Ovary (tissue), 9 donors: Measurements from ENCODE around the gene ADAM10. TPM values are rescaled to one million over a fixed set of nuclear protein-coding genes. Genes with fewer than 3 reads are reported as not detected.

Source experiments
- DNase-seq, 5 donors: peaks; one replicate each; pipeline ENCODE4 v3.0.0-alpha.2; 2019 to 2020
- H3K27ac ChIP-seq, 2 donors: fragments of 200-600 bp; one replicate each; pipeline versions ENCODE4 v1.5.1 to v1.8.0; 2019 to 2022
- H3K27me3 ChIP-seq: fragments of 200-600 bp; one replicate; pipeline ENCODE4 v1.8.0; 2022
- H3K36me3 ChIP-seq: fragments of 200-600 bp; sonication (generic); one replicate; pipeline ENCODE4 v1.5.1; 2019
- H3K4me1 ChIP-seq: one replicate; pipeline ENCODE4 v1.8.1; 2013; ENCODE audit warnings: mild to moderate bottlenecking, moderate library complexity; ENCODE audit not compliant: insufficient read depth
- H3K4me3 ChIP-seq: fragments of 200-600 bp; sonication (generic); one replicate; pipeline ENCODE4 v1.5.1; 2017
- H3K9me3 ChIP-seq, 2 donors: fragments of 200-600 bp in 1 of 2; sonication (generic) in 1 of 2; one replicate each; pipeline versions ENCODE4 v1.5.1 to v1.8.1; 2013 to 2019; ENCODE audit warnings: mild to moderate bottlenecking in 1 of 2, moderate library complexity in 1 of 2
- CTCF ChIP-seq, 3 donors: fragments of 450-650 bp in 2 of 3; fragments of 200-600 bp in 1 of 3; IDR thresholded peaks; one replicate each; pipeline versions ENCODE4 v1.5.1 to v1.8.0; 2016 to 2022; ENCODE audit warnings: antibody characterized with exemption in 3 of 3, mild to moderate bottlenecking in 1 of 3
- EP300 ChIP-seq: sonication (generic); formaldehyde crosslinking; IDR thresholded peaks from one replicate; pipeline ENCODE4 v1.6.1; 2017; ENCODE audit warnings: antibody characterized with exemption
- POLR2A ChIP-seq: fragments of 450-650 bp; IDR thresholded peaks from one replicate; pipeline ENCODE4 v1.6.1; 2017; ENCODE audit warnings: antibody characterized with exemption, mild to moderate bottlenecking, moderate library complexity
- WGBS, 3 donors: extraction: QIAGEN DNeasy Blood & Tissue Kit in 1 of 3; methylation state at CpG; one replicate each; pipeline versions ENCODE4 v1.1.5 to v1.1.7; 2013 to 2017; 5-methylcytosine and 5-hydroxymethylcytosine counted together
- intact Hi-C, 4 donors: fragments of 100-400 bp; cut with DNase I; formaldehyde crosslinking; loops; one replicate each; pipeline versions ENCODE4 v1.11.0 to v1.15.1; 2022 to 2023
- polyA plus RNA-seq, 2 donors: library from polyadenylated mRNA; stranded (reverse); fragments of 200-250 nt in 1 of 2; fragments of 350-450 nt in 1 of 2; fragmentation: Illumina TruSeq in 1 of 2; extraction: RNeasy Lipid Tissue Mini Kit (QIAGEN cat#74804) in 1 of 2; gene quantifications; one replicate each; pipeline ENCODE4 v1.2.3, GENCODE V29; 2013 to 2014
- total RNA-seq, 7 donors: library from RNA; depleted of rRNA in 2 of 7; stranded (reverse); fragments of >200 nt in 2 of 7; fragmentation: NEBNext Ultra II Directional in 3 of 7; extraction: Animal tissue kit (Norgen Biotek cat#: 25700) in 3 of 7; gene quantifications; one replicate each; pipeline versions ENCODE4 v1.1.0 to v1.2.4, GENCODE V29; 2016 to 2023
- donor health status: DM: no; HTN: no; CAD: no; lungs with moderate emphysema.
- donor health status: DM: no; HTN: no; CAD: no.
- donor health status: Bipolar disorder and iron deficiency.
- donor health status: DM: yes; HTN: yes; CAD: no.
- donor health status: DM: no; HTN: no; CAD: no.
- donor health status: DM: yes; HTN: yes; CAD: no.

The ADAM10 gene
- total and polyA plus RNA-seq, 9 donors, result 23.2 to 86.4 (median 63.0) TPM

GRCh38 chr15:58568157-58568571 is 181.3 kb downstream of the ADAM10 start:
- H3K4me3 ChIP-seq, result no peak overlapping the region
- H3K27ac ChIP-seq, result no peak overlapping the region
- intact Hi-C loops, result no loop called here
- DNase-seq, result no peak
- no peaks in the 10 kb centered on the region for H3K36me3 ChIP-seq
- 26 to 35% (median 27%) methylated on average over 2 of the region's 2 CpGs for WGBS, 3 donors
- TF ChIP-seq EP300 (no peak), CTCF (IDR thresholded peaks at IDR 0.05) (no peak), POLR2A (no peak)
- H3K27me3 ChIP-seq, result no peaks in the 10 kb centered on the region
- H3K4me1 ChIP-seq, result peaks cover 3% of the 10 kb centered on the region
- no peaks in the 10 kb centered on the region for H3K9me3 ChIP-seq

DNA sequence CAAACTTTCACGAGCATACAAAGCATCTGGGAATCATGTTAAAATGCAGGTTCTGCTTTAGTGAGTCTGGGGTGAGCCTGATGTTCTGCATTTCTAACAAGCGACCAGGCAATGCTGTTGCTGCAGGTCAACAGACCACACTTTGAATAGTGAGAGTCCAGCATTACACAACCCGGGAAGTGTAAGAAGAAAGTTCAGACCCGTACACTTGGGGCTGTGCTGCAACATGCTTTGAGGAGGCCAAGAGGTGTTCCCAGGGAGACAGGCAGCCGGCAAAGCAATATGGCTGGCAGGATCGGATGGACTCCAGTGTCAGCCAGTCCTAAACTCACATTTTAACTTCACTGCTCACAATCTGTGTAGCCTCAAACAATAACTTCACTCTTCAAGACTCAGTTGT is 183.5 kb downstream of the ADAM10 start:
- H3K4me1 ChIP-seq, result peaks cover 3% of the 10 kb centered on the region
- DNase-seq, result no peak
- TF ChIP-seq CTCF (IDR thresholded peaks at IDR 0.05), result no peak
- TF ChIP-seq EP300, result no peak
- TF ChIP-seq POLR2A, result no peak

DNA sequence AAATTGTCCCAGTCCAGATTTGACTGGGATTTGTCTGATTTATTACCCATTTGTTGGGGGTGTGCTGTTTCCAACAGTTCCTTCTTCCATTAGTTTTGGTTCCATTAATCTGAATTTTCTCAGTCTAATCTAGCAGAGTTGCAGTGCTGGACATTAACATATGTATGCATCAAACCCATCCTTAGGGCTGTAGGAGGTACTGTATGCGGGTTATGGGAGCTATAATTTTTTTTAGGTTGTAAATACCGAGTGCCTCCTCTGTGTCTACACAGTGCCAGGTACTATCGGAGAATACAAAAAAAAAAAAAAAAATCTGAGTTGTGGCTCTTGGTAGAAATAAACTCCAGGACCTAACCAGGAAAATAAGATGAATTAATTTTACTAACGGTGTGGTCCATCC is 183.9 kb downstream of the ADAM10 start:
- TF ChIP-seq CTCF (IDR thresholded peaks at IDR 0.05), result no peak
- no peak for TF ChIP-seq EP300
- no peak for TF ChIP-seq POLR2A
- DNase-seq, result no peak
- intact Hi-C loops, result no loop called here
- H3K27me3 ChIP-seq, result no peaks in the 10 kb centered on the region
- 65 to 69% (median 69%) methylated on average over 4 of the region's 4 CpGs for WGBS, 3 donors
- peaks cover 3% of the 10 kb centered on the region for H3K4me1 ChIP-seq
- H3K9me3 ChIP-seq, result no peaks in the 10 kb centered on the region
- H3K36me3 ChIP-seq, result no peaks in the 10 kb centered on the region
- no peak overlapping the region for H3K27ac ChIP-seq
- H3K4me3 ChIP-seq, result no peak overlapping the region

More for the DNA sequence above, 183.5 kb downstream of the ADAM10 start:
- 79 to 92% (median 89%) methylated on average over 6 of the region's 6 CpGs for WGBS, 3 donors
- Histone ChIP-seq H3K36me3 (no peaks in the 10 kb centered on the region), H3K4me3 (no peak overlapping the region), H3K27me3 (no peaks in the 10 kb centered on the region), H3K9me3 (no peaks in the 10 kb centered on the region), H3K27ac (no peak overlapping the region)
- intact Hi-C loops, result no loop called here

DNA sequence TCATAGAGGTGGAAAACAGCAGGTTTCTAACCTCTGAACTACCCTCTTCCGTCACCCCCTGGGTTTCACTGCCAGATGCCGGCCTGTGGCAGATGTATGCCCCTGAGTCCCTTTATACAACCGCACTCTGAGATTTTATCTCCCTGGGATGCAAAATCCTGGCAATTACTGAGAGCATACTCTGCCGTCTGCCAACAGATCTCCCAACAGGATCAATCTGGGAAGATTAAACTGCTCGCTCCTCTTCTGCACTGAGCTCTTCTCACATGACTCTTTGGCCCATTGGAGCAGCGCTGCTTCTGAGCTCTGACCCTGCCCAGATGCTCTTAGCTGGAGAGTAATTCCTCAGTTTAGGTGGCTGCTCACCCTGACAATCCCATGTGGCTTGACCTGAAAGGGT is 184.5 kb downstream of the ADAM10 start:
- no peaks in the 10 kb centered on the region for H3K27me3 ChIP-seq
- H3K4me3 ChIP-seq, result no peak overlapping the region
- no peak for DNase-seq
- peaks cover 3% of the 10 kb centered on the region for H3K4me1 ChIP-seq
- 78 to 91% (median 90%) methylated on average over 5 to 6 of the region's 6 CpGs for WGBS, 3 donors
- TF ChIP-seq POLR2A (no peak), CTCF (IDR thresholded peaks at IDR 0.05) (no peak), EP300 (no peak)
- H3K9me3 ChIP-seq, result no peaks in the 10 kb centered on the region
- intact Hi-C loops, result no loop called here
- no peak overlapping the region for H3K27ac ChIP-seq
- H3K36me3 ChIP-seq, result no peaks in the 10 kb centered on the region

DNA sequence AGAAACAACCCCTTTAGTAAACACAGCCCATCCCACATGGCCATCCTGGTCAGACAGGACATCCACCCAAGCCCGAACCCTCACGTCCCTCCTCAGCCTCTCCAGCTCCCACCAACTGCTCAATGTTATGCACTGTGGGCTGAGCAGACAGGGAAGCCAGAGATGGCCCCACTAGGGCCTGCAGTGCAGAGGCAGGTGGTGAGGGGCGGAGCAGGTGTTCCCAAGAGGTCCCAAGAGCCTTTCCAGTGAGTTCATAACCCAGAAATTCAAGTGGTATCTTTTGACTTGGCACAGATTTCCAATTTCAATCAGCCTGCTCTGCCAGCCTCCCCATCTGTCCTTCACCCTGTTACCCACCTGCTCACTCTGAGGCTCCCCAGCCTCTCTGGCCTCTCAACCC is 187.4 kb downstream of the ADAM10 start:
- Histone ChIP-seq H3K9me3 (no peaks in the 10 kb centered on the region), H3K4me1 (no peaks in the 10 kb centered on the region), H3K27me3 (no peaks in the 10 kb centered on the region), H3K36me3 (no peaks in the 10 kb centered on the region), H3K4me3 (no peak overlapping the region), H3K27ac (no peak overlapping the region)
- WGBS, 3 donors, result 52 to 79% (median 78%) methylated on average over 3 of the region's 3 CpGs
- no peak for DNase-seq
- TF ChIP-seq EP300 (no peak), CTCF (IDR thresholded peaks at IDR 0.05) (no peak), POLR2A (no peak)
- intact Hi-C loops, result no loop called here
